ENCODE results near the gene POLR2C.

The POLR2C gene

DNA sequence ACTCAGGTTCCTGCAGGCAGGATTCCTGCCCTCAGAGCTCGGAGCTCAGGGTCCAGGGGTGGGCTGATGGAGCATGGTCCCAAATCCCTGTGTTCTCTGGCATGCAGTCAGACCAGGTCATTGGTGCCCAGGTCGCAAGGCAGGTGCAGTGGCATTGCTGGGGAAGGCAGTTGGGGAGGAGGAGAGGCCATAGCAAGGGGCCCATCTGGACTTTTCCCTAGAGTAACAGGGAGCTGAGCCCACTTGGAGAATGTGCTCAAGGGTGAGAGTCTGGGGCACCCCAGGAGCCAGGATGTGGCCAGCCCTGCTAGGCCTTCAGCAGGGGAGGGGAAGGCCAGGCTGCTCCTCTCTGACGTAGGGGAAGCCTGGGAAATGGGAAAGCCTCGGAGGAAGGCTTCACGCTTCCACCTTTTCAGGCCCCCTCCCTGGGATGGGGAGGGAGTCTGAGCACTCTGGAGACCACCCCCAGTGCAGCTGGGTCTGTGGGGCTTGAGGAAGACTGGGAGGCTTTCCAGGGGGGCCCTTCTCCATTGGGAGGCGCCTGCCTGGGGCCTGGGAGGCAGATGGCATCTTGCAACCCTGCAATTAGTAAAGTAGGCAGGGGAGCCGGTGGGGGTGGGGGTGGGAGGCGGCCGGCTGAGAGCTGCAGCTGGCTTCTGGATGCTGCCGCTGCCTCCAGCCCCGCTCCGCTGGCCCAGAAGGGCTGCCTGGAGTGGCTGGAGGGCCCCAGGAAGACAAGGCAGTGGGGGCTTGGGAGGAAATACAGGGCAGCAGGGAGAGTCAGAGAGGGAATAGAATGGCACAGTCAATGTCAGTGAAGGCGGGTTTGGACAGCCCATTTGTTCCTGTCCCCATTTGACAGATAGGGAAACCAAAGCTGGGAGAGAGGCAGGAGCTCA, 44.9 kb downstream of the POLR2C start:
- DNase-seq = no peak

- DNase-seq = no peak
These were observed 45.6 kb downstream of the POLR2C start for GRCh38 chr16:57508035-57508425.

DNA sequence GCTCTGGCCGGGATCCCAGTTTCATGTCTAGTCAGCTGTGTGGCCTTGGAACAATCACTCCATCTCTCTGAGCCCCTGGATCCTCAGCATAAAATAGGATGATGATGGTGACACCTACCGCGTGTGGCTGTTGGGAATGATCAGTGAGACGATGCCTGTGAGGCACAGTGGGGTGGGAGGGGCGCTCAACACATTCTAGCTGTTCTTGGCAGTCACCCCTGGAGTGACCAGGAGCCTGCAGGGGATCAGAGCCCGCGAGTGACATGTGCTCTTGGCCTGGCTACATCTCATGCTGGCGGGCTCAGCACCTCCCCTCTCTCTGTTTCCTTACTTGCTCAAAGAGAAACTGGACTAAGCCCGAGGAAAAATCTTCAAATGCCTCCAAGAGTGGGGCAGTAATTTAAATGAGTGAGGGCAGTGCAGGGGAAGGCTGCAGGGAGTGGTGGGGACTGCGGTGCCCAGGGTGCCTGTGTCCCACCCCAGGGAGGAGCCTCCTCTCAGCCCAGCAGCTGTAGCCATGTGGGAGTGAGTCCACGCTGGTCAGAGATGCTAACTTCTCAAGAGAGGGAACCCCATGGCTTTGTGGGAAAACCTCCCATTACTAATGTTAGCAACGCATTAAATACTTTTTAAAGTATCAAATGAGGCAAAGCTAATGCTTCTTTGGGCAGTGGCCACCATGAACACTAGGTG, 46.9 kb downstream of the POLR2C start:
- DNase-seq = no peak

DNA sequence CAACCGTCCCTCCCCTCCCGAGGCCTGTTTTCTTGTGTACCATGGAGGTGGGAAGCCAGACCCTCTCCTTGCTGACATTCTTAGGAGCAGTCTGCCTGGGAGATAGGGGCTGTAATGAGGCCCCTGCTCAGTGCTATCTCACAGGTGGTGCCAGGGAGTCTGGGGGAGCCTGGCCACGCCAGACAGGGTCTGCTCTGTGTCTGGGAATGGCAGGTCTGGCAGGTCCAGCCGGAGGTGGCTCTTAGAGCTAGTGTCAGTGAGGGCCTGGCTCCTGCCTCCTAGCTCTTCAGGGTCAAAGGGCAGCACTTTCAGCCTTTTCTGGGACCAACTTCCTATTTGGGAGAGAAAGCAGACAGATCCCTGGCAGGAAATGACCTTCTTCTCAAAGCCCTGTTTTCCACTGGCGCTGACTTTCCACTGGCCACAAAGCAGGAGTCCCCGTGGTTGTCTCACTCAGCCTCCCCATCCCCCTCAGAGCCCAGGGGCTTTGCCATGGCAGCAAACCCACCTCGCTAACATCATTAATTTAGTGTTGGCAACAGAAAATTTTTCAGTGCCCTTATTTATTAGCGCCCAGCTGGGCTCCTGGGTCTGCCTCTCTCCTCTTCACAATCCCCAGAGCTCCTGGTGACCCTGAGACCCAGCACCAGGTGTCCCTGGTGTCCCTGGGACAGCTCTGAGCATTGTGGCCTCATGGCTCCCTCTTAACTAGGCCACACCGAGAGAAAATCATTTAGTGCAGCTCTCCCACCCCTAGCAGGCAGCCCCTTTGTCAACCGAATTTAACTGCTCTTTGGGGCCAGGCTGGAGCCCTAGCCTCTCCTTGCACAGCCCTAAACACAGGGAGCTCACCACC, 47.8 kb downstream of the POLR2C start:
- DNase-seq = no peak

DNA sequence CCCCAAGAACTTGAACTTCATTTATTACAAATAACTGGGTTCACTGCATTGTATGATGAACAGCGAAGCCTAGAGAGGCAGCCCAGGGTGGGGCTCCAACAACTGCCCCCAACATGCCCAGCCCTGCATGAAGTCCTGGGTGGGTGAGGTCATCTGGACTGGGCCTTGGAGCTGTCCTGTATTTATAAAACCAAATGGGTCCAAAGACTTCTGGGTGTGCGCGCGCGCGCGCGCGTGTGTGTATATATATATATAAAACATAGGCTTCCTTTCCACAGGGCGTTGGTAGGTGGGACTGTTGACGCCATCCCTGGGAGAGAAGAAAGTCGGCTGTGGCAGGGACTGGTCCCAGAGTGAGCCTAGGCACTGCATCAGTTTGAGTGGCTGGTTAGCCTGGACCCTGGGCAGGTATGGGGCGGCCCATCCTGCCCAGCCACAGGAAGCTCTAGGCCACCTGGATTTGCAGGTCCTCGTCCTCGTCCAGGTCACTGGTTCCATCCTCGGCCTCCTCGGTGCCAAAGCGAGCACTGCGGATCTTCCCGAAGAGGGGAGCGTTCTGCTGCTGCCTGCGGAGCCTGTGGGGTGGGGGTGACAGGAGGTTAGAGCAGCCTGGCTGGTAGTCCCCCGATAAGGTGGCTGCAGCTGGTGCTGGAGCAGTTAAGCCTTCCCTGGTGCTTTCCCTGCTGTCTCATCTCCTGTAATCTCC, 50.0 kb downstream of the POLR2C start:
- DNase-seq = no peak

- DNase-seq = no peak
These were observed 51.1 kb downstream of the POLR2C start for GRCh38 chr16:57513371-57514102.

DNA sequence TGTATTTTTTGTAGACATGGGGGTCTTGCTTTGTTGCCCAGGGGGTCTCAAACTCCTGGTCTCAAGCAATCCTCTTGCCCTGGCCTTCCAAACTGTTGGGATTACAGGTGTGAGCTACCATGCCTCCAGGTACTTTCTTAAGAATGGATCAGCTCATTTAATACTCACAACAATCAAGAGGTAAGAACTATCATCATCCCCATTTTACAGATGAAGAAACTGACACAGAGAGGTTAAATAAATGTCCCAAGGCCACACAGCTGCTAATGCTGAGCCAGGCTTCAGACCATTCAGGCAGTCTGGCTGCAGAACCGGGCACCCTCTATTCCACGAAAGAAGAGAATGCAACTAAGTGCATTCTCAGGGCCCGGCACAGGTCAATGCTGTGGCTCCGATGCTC, 51.9 kb downstream of the POLR2C start:
- no peak for DNase-seq

GRCh38 chr16:57514791-57515600, 52.5 kb downstream of the POLR2C start:
- no peak for DNase-seq

DNA sequence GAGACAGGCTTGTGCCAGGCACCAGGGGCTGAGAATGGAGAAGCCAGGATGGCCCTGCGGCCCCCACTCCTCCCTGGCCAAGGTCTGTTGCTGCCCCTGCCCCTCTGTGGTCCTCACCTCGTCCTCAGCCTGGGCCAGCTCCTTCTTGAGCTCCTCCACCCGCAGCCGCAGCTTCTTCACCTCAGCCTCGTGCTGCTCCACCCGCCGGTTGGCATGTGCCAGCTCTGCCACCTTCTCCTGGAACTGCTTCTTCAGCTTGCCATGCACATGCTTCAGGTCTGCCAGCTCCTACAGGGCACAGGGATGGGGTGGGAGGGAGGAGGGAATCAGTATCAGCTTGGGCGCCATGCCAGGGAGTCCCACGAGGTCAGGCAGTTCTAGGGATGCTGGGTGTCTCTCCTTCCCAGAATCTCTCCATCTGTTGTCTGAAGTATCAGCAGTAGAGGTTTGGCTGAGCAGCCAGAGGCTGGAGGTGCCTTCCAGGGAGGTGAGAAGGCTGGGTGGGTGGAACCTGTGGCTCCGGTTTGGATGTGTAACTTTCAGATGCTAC, 53.8 kb downstream of the POLR2C start:
- no peak for DNase-seq

DNA sequence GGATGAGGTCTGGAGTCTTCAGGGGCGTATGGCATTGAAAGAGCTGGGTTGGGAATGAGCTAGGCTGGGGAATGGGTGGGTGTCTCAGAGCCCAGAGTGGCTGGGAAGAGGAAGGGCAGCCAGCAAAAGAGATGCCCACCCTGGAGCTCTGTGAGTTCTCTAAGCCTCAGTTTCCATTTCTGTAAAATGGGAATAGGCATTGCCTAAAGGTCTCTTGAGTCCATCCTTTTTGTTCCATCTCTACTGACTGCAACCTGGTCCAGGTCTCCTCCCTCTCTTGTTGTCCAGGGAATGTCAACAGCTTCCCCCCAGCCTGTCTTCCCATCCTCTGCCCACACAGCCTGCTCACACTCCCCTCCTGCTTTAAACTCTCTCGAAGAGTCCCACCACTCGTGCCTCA, 54.3 kb downstream of the POLR2C start:
- DNase-seq = no peak

- no peak for DNase-seq
These were observed 55.2 kb downstream of the POLR2C start for GRCh38 chr16:57517397-57518367.

DNA sequence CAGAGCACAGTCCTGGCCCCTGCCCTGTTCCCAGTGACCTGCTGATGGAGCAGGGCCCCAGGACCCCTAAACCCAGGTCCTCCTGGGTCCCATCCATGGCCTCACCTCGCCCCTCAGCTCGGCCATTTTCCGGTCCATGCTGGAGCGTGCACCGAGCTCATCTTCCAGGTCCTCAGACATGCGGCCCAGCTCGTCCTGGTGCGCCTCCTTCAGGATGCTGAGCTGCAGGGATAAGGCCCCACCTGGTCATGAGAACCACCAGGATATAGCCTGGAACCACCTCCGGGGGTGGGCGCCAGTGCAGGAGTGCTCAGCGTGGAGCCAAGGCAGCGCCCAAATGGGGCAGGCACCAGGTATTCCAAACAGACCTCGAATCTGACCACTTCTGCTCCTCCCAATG, 56.0 kb downstream of the POLR2C start:
- DNase-seq = no peak

GRCh38 chr16:57518922-57519321, 56.4 kb downstream of the POLR2C start:
- no peak for DNase-seq

DNA sequence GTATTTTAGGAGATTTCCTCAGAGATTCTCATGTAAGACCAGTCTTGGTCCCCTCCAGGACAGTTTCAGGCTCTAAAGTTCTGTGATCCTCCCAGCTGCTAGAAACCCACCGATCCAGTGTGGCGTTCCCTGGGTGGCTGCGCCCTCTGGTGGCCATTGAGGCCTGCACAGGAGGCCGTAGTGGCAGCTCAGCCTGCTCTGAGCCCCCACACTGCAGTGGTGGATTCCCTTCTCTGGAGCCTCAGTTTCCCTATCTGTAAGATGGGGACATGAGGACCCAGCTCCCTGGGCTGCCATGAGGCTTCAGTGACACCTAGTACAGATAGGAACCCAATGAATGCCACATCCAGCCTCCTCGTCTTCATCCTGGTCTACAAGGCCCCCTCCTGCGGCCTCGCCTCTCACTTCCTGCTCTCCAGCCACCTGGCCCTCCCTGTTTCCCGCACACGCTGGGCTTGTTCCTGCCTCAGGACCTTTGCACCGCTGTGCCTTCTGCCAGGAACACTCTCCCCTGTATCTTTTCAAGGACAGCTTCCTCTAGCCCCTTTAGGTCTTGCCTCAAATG, 57.4 kb downstream of the POLR2C start:
- DNase-seq = no peak
